Fibroblast of skin of back (primary cell): ENCODE data around the gene CEP128.

Experiments
- DNase-seq: peaks from one replicate; pipeline ENCODE4 v3.0.0-alpha.2; 2013

CEP128 gene

GRCh38 chr14:80468331-80469122 lies 473.0 kb downstream of the CEP128 start:
- no peak for DNase-seq

GRCh38 chr14:80465546-80466220 lies 475.9 kb downstream of the CEP128 start:
- no peak for DNase-seq

- no peak for DNase-seq
Observed at GRCh38 chr14:80464531-80465149, 476.9 kb downstream of the CEP128 start.

GRCh38 chr14:80456209-80456608 lies 485.3 kb downstream of the CEP128 start:
- no peak for DNase-seq

GRCh38 chr14:80455031-80455430 lies 486.5 kb downstream of the CEP128 start:
- no peak for DNase-seq

- no peak for DNase-seq
Observed at GRCh38 chr14:80448267-80448666, 493.3 kb downstream of the CEP128 start.

GRCh38 chr14:80447392-80447791 lies 494.1 kb downstream of the CEP128 start:
- DNase-seq = no peak
